A549 (cell line): ENCODE measurements around the gene PNPLA8. TPM values are rescaled to one million over a fixed set of nuclear protein-coding genes. Genes with fewer than 3 reads are reported as not detected.

Experiments
- ATAC-seq, 2 experiments: fragments of 200-7000 bp in 1 of 2; fragments of >200 bp in 1 of 2; cut with Nextera tagmentation in 1 of 2; cut with Tn5 transposase in 1 of 2; 3 replicates each; pipeline versions ENCODE4 v1.8.0 to v1.9.1; 2018 to 2020; ENCODE audit warnings: mild to moderate bottlenecking in 1 of 2, moderate library complexity in 1 of 2
- CTCF ChIA-PET: fragments of 300-600 bp; sonication (Branson Sonifier 250); formaldehyde crosslinking; extraction: SDS; loops from one replicate; lab custom pipeline; 2021; ENCODE audit warnings: antibody characterized with exemption, inconsistent platforms; lab: Yijun Ruan, JAX
- POLR2A ChIA-PET: fragments of 350-600 bp; formaldehyde crosslinking; extraction: SDS; loops from one replicate; lab custom pipeline; 2021; ENCODE audit warnings: antibody characterized with exemption, inconsistent platforms; lab: Yijun Ruan, JAX
- DNase-seq, 2 experiments: peaks; one replicate each; pipeline versions ENCODE4 v3.0.0 to v3.0.0-alpha.2; 2011 to 2016; ENCODE audit warnings: low read depth in 1 of 2, low spot score in 1 of 2
- FAIRE-seq: peaks from 2 replicates; lab custom pipeline; 2011; peaks lifted over from hg19 to GRCh38; lab: Jason Lieb, UNC
- H3K27ac ChIP-seq, 2 experiments: fragments of >200 bp; sonication (Bioruptor Twin); formaldehyde crosslinking; 3 replicates each; pipeline ENCODE4 v1.5.1; 2016 to 2017
- H3K4me1 ChIP-seq: fragments of >200 bp; sonication (Bioruptor Twin); formaldehyde crosslinking; 3 replicates; pipeline ENCODE4 v1.6.1; 2016
- H3K4me2 ChIP-seq: fragments of >200 bp; sonication (Bioruptor Twin); formaldehyde crosslinking; 3 replicates; pipeline ENCODE4 v1.6.1; 2016
- H3K4me3 ChIP-seq: fragments of >200 bp; sonication (Bioruptor Twin); formaldehyde crosslinking; 3 replicates; pipeline ENCODE4 v1.5.1; 2016
- H3K9me3 ChIP-seq: fragments of >200 bp; sonication (Bioruptor Twin); formaldehyde crosslinking; 3 replicates; pipeline ENCODE4 v1.6.1; 2016
- ATOH8 ChIP-seq: fragments of 250-450 bp; sonication (Bioruptor Pico); IDR thresholded peaks from 2 replicates; pipeline ENCODE4 v1.5.0; 2020; ENCODE audit warnings: low read depth, mild to moderate bottlenecking, moderate library complexity
- CEBPB ChIP-seq, 2 experiments: fragments of >200 bp in 1 of 2; sonication (Bioruptor Twin) in 1 of 2; formaldehyde crosslinking in 1 of 2; IDR thresholded peaks; 2 replicates each; pipeline ENCODE4 v1.6.1; 2012 to 2016
- EHMT2 ChIP-seq: fragments of 200-600 bp; sonication (generic); IDR thresholded peaks from 2 replicates; pipeline ENCODE4 v1.6.1; 2016; ENCODE audit warnings: antibody characterized with exemption, low read depth, mild to moderate bottlenecking, moderate library complexity
- ELK1 ChIP-seq: fragments of 150-350 bp; IDR thresholded peaks from 2 replicates; pipeline ENCODE4 v1.6.1; 2014; ENCODE audit warnings: low read depth, mild to moderate bottlenecking, low read length
- EP300 ChIP-seq, 2 experiments: fragments of >200 bp; sonication (Bioruptor Twin); formaldehyde crosslinking; IDR thresholded peaks; 2 replicates in 1 of 2; 3 replicates in 1 of 2; pipeline ENCODE4 v1.6.1; 2016 to 2017
- GATA3 ChIP-seq: IDR thresholded peaks from 2 replicates; pipeline ENCODE4 v1.6.1; 2012; ENCODE audit warnings: borderline replicate concordance
- HDAC2 ChIP-seq: fragments of 200-600 bp; sonication (generic); IDR thresholded peaks from 2 replicates; pipeline ENCODE4 v1.6.1; 2016
- HEYL ChIP-seq: fragments of 250-450 bp; sonication (Bioruptor Pico); IDR thresholded peaks from 2 replicates; pipeline ENCODE4 v1.8.0; 2021; ENCODE audit warnings: mild to moderate bottlenecking, moderate library complexity
- KDM1A ChIP-seq: fragments of 200-600 bp; sonication (generic); IDR thresholded peaks from 2 replicates; pipeline ENCODE4 v1.6.1; 2016; ENCODE audit warnings: low read depth, mild to moderate bottlenecking
- KDM5A ChIP-seq: fragments of 200-600 bp; sonication (generic); IDR thresholded peaks from 2 replicates; pipeline ENCODE4 v1.6.1; 2016; ENCODE audit warnings: antibody characterized with exemption, mild to moderate bottlenecking
- MAFK ChIP-seq: fragments of 450-650 bp; IDR thresholded peaks from 2 replicates; pipeline ENCODE4 v1.6.1; 2014; ENCODE audit not compliant: partially characterized antibody
- MAX ChIP-seq: IDR thresholded peaks from 2 replicates; pipeline ENCODE4 v1.6.1; 2012
- MAZ ChIP-seq: fragments of 150-350 bp; IDR thresholded peaks from 2 replicates; pipeline ENCODE4 v1.6.1; 2014; ENCODE audit warnings: antibody characterized with exemption, low read depth, low read length, borderline replicate concordance
- MYC ChIP-seq: IDR thresholded peaks from 2 replicates; pipeline ENCODE4 v1.6.1; 2012; ENCODE audit warnings: mild to moderate bottlenecking, inconsistent platforms, low read length, improper control_type of control experiment, borderline replicate concordance
- PHF8 ChIP-seq: fragments of 200-600 bp; sonication (generic); IDR thresholded peaks from 2 replicates; pipeline ENCODE4 v1.6.1; 2016; ENCODE audit warnings: low read depth, mild to moderate bottlenecking, antibody characterized with exemption, moderate library complexity, borderline replicate concordance
- POLR2A ChIP-seq: IDR thresholded peaks from 2 replicates; pipeline ENCODE4 v1.6.1; 2012; ENCODE audit warnings: mild to moderate bottlenecking, low read length
- RARB ChIP-seq: fragments of 250-450 bp; sonication (Bioruptor Pico); IDR thresholded peaks from 2 replicates; pipeline ENCODE4 v1.8.0; 2021; ENCODE audit warnings: mild to moderate bottlenecking, moderate library complexity
- RNF2 ChIP-seq: fragments of 200-600 bp; sonication (generic); IDR thresholded peaks from 2 replicates; pipeline ENCODE4 v1.6.1; 2016; ENCODE audit warnings: low read depth, mild to moderate bottlenecking, antibody characterized with exemption, moderate library complexity, borderline replicate concordance
- SMC3 ChIP-seq: fragments of >200 bp; sonication (Bioruptor Twin); formaldehyde crosslinking; IDR thresholded peaks from 3 replicates; pipeline ENCODE4 v1.6.1; 2018; ENCODE audit warnings: inconsistent platforms
- TFCP2L1 ChIP-seq: fragments of 250-450 bp; sonication (Bioruptor Pico); IDR thresholded peaks from 2 replicates; pipeline ENCODE4 v1.5.0; 2021; ENCODE audit warnings: mild to moderate bottlenecking
- TP53 ChIP-seq: fragments of 250-450 bp; sonication (Bioruptor Pico); IDR thresholded peaks from 2 replicates; pipeline ENCODE4 v1.5.0; 2021; ENCODE audit warnings: mild to moderate bottlenecking, moderate library complexity
- USF2 ChIP-seq: fragments of 450-650 bp; IDR thresholded peaks from 2 replicates; pipeline ENCODE4 v1.6.1; 2014; ENCODE audit warnings: antibody characterized with exemption
- ZFP36 ChIP-seq: fragments of 450-650 bp; IDR thresholded peaks from 2 replicates; pipeline ENCODE4 v1.6.1; 2014; ENCODE audit warnings: borderline replicate concordance; ENCODE audit not compliant: partially characterized antibody
- ZNF302 ChIP-seq: fragments of 250-450 bp; sonication (Bioruptor Pico); IDR thresholded peaks from 2 replicates; pipeline ENCODE4 v1.9.0; 2021; ENCODE audit warnings: inconsistent platforms, mild to moderate bottlenecking, moderate library complexity
- WGBS: methylation state at CpG from one replicate; pipeline ENCODE4 v1.1.6; 2017; ENCODE audit errors: missing lambda C conversion rate; 5-methylcytosine and 5-hydroxymethylcytosine counted together
- polyA plus RNA-seq, 4 experiments: library from polyadenylated mRNA; depleted of rRNA in 3 of 4; stranded (reverse); fragments of >200 nt; fragmentation: RNase III in 1 of 4; extraction: RNeasy Plus Mini Kit Qiagen cat#74134 plus additional on column Dnase treatment in 1 of 4; gene quantifications; 2 replicates in 3 of 4; 3 replicates in 1 of 4; pipeline ENCODE4 v1.2.3, GENCODE V29; 2011 to 2017

Gene PNPLA8
- polyA plus RNA-seq, 2 of the 4 experiments (the other 2 are of a cell fraction): 16.1 to 29.6 TPM

GRCh38 chr7:108522780-108523179, 3.2 kb downstream of the PNPLA8 start:
- peaks cover 10% of the 10 kb centered on the region for H3K4me1 ChIP-seq
- ChIA-PET POLR2A (no interaction called here), CTCF (no interaction called here)
- H3K4me3 ChIP-seq: no peak overlapping the region
- no peak for TF ChIP-seq PHF8
- peak; percentile 30 for TF ChIP-seq MAFK
- ATAC-seq (no peak), FAIRE-seq (no peak), DNase-seq (no peak)
- H3K4me2 ChIP-seq: no peak overlapping the region
- no peaks in the 10 kb centered on the region for H3K9me3 ChIP-seq
- no peak overlapping the region for H3K27ac ChIP-seq
- WGBS: 91% methylated on average over 2 of the region's 2 CpGs

- WGBS: 95% methylated on average over 3 of the region's 3 CpGs
- Histone ChIP-seq H3K4me1 (no peaks in the 10 kb centered on the region), H3K9me3 (no peaks in the 10 kb centered on the region), H3K4me3 (no peak overlapping the region), H3K27ac (no peak overlapping the region), H3K4me2 (no peak overlapping the region)
- TF ChIP-seq SMC3 (no peak), USF2 (no peak)
- no peak for FAIRE-seq
- POLR2A ChIA-PET: interaction anchor here (1.1 kb wide), 1 partner anchor 8 kb away, joined by 4 read pairs; the partner anchor contains the start of gene PNPLA8
- ATAC-seq: no peak
- CTCF ChIA-PET: interaction anchor here (1.2 to 3.5 kb wide), 2 partner anchors 21 to 643 kb away, joined by 3 to 17 read pairs; no protein-coding TSS in a partner anchor
- DNase-seq: no peak
Measured at GRCh38 chr7:108517951-108518350, 8.0 kb downstream of the PNPLA8 start.

- DNase-seq: no peak
- Histone ChIP-seq H3K4me1 (no peaks in the 10 kb centered on the region), H3K27ac (no peak overlapping the region), H3K4me3 (no peak overlapping the region)
- TF ChIP-seq RARB (CRISPR knock-in tag): no peak
- TF ChIP-seq EHMT2: no peak
- no peak for TF ChIP-seq EP300 (IDR thresholded peaks at IDR 0.05)
- TF ChIP-seq ZFP36: no peak
- TF ChIP-seq, all 56 proteins: peak for 0
- H3K9me3 ChIP-seq: no peaks in the 10 kb centered on the region
- no peak for FAIRE-seq
- CTCF ChIA-PET: interaction anchor here (0.7 to 3.5 kb wide), 3 partner anchors 10 to 63 kb away, joined by 3 to 17 read pairs (median 4); partner anchors contain the start of gene PNPLA8
- no peak overlapping the region for H3K4me2 ChIP-seq
- no peak for ATAC-seq
- POLR2A ChIA-PET: no interaction called here
- 70% methylated on average over 2 of the region's 2 CpGs for WGBS
Measured at GRCh38 chr7:108515630-108516029, 10.3 kb downstream of the PNPLA8 start.

- FAIRE-seq: no peak
Measured at GRCh38 chr7:108515013-108515412, 10.9 kb downstream of the PNPLA8 start.

More at GRCh38 chr7:108515013-108515412, 10.9 kb downstream of the PNPLA8 start:
- TF ChIP-seq TFCP2L1 (CRISPR knock-in tag) (no peak), POLR2A (no peak), KDM5A (no peak), HDAC2 (no peak), MAX (no peak), ATOH8 (CRISPR knock-in tag) (no peak), GATA3 (no peak), ELK1 (no peak), HEYL (CRISPR knock-in tag) (no peak), CEBPB (IDR thresholded peaks at IDR 0.05) (no peak), MAZ (no peak), MYC (no peak), USF2 (no peak), RNF2 (no peak), ZNF302 (CRISPR knock-in tag) (no peak), EHMT2 (no peak), EP300 (IDR thresholded peaks at IDR 0.05) (no peak), TP53 (CRISPR knock-in tag) (no peak), RARB (CRISPR knock-in tag) (no peak), KDM1A (no peak)
- H3K4me2 ChIP-seq: no peak overlapping the region
- H3K9me3 ChIP-seq: no peaks in the 10 kb centered on the region
- 88% methylated on average over 3 of the region's 3 CpGs for WGBS
- ChIA-PET POLR2A (no interaction called here), CTCF (interaction anchor here (3.5 kb wide), 1 partner anchor 18 kb away, joined by 17 read pairs; no protein-coding TSS in a partner anchor)
- H3K4me3 ChIP-seq: no peak overlapping the region
- H3K27ac ChIP-seq: no peak overlapping the region
- no peak for DNase-seq
- no peak for ATAC-seq
- no peaks in the 10 kb centered on the region for H3K4me1 ChIP-seq
